ENCODE measurements around the gene APOOL.
A peak's percentile ranks its signal among the peaks of the same experiment; 100 is the strongest.

APOOL gene

GRCh38 chrX:85084770-85085393 is 81.2 kb downstream of the APOOL start:
- DNase-seq, result peak; percentile 12

- DNase-seq, result no peak
Measured at GRCh38 chrX:85089321-85089840, 85.7 kb downstream of the APOOL start.

GRCh38 chrX:85107407-85107806 is 103.7 kb downstream of the APOOL start:
- DNase-seq, result no peak

- DNase-seq, result no peak
Measured at GRCh38 chrX:85108165-85108564, 104.5 kb downstream of the APOOL start.

GRCh38 chrX:85109235-85109634 is 105.6 kb downstream of the APOOL start:
- DNase-seq, result no peak

DNA sequence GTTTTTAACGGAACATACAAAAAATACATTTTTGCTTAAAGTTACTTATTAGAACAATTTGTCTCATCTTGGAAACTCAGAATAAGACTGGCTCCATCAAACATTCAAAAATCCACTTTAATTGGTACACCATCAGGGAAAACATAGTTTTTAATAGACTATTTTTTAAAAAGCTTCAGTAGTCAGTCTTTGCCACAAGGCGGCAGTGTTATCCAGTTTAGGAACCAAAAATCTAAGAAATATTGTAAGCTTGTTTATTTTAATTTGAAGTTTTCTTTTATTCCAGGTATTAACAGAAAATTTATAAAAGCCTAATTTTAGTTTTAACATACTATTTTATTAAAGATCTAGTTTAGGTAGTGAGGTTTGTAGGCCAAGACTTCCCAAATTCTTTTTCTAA is 107.7 kb downstream of the APOOL start:
- DNase-seq, result no peak

GRCh38 chrX:85112293-85112692 is 108.6 kb downstream of the APOOL start:
- DNase-seq, result no peak

DNA sequence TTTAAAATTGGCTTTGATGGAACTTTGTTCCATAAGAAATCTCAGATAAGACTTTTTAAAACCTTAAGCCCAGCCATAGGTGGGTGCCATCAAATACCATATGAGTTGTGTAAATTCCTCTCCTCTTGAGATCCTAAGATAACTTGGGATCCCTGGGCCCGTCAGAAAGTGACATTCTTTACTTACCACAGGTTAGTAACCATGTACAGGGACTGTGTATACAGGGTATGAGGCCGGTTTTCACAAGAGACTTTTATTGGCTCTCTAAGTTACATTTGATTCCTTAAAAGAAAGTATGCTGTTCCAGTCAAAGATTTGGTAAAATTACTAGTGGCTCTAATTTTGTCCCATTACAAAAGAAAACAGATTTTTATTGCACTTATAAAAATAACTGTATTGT is 110.1 kb downstream of the APOOL start:
- DNase-seq, result no peak

DNA sequence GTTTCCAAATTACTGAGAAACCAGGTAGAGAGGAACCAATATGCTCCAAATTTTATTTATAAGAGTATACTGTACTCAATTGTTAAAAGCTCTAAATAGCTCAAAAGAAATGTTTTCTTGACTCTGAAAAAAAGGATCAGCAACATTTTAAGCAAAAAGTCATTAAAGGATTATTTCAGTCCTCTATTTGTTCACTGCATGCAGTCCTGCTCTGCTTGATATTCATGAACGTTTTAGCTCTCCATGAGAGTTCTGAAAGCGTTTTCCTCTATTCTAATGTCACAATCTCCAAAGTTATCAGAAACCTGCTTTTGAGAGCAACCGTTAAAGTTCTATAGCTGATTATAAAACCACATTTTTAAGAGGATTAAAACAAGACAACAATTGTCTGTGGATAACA is 110.5 kb downstream of the APOOL start:
- DNase-seq, result no peak

- no peak for DNase-seq
Measured at GRCh38 chrX:85114776-85115175, 111.1 kb downstream of the APOOL start.

DNA sequence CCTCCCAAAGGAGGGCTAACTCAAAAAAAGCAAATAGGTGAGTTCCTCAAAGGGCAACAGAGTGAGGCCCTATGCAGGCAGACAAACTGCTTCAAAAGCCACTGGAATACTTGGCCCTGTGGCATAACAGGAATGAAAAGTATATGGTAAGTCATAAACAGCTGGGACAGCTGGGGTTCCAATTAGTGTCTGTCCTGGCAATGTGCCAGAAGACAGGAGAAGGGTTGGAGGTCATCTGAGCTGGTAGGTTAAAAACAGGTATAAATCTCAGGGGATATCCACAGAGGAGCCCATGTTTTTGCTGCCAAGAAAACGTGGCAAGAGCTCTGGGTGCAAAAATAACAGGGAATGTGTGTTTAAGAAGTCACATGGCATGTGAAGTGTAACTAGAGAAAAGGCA is 111.6 kb downstream of the APOOL start:
- no peak for DNase-seq

GRCh38 chrX:85136409-85136808 is 132.7 kb downstream of the APOOL start:
- no peak for DNase-seq

DNA sequence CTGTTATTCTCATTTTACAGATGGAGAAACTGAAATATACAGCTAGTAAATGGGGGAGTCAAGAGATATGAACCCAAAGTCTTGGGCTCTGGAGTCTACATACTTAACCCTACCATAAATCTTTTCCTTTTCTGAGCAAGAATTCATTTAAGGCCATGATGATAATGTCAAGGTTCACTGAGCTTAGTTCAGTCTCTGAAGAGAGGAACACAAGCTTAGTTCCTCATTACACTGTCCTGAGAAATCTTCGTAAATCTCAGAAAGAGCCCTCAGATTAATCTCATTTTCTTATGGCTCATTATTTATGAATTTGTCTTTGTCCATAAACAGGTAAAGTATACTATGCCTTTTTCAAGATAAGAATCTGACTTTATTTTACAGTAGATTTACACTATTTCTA is 135.7 kb downstream of the APOOL start:
- no peak for DNase-seq

DNA sequence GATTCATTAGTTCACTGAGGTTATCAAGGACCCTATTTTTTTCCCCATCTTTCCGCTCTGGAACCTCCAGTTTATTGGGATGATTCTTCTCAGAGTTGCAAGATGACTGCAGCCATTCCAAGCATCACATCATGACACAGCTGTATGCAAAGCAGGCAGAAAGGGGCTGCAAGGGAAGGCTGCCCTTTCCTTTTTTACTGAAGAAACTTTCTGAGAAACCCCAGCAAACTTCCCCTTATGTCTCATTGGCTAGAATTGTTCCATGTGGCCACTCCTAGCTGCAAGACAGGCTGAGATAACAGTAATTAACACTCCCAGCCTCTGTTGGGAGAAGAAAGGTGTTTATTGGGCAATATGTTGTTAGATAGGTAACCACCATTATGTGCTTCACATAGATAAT is 137.3 kb downstream of the APOOL start:
- DNase-seq, result no peak

Data from stimulated activated CD4-positive, alpha-beta T cell treated with anti-CD3 and anti-CD28 coated beads, Interleukin-15, amount 100 ng/mL, for 24 hours (primary cell).